ENCODE measurements around the gene FGGY.
"Not testable (repeated sequence)": the region's sequence is repeated elsewhere in the genome, so short reads cannot be mapped to it uniquely, and the experiment has no call there.

Gene FGGY

GRCh38 chr1:59477286-59477685 lies 180.4 kb downstream of the FGGY start:
- in situ Hi-C loops (cut with MboI; ENCODE audit: low sequenced_read_pairs) = no loop called here

- in situ Hi-C loops (cut with MboI; ENCODE audit: low sequenced_read_pairs) = no loop called here
These were observed 181.0 kb downstream of the FGGY start for GRCh38 chr1:59477867-59478266.

GRCh38 chr1:59478822-59479221 lies 181.9 kb downstream of the FGGY start:
- in situ Hi-C loops (cut with MboI; ENCODE audit: low sequenced_read_pairs) = no loop called here

- in situ Hi-C loops (cut with MboI; ENCODE audit: low sequenced_read_pairs) = no loop called here
These were observed 183.4 kb downstream of the FGGY start for GRCh38 chr1:59480188-59480888.

- in situ Hi-C loops (cut with MboI; ENCODE audit: low sequenced_read_pairs) = no loop called here
These were observed 185.1 kb downstream of the FGGY start for GRCh38 chr1:59481881-59482505.

- in situ Hi-C loops (cut with MboI; ENCODE audit: low sequenced_read_pairs) = no loop called here
These were observed 186.1 kb downstream of the FGGY start for GRCh38 chr1:59482986-59483385.

- in situ Hi-C loops (cut with MboI; ENCODE audit: low sequenced_read_pairs) = no loop called here
These were observed 187.2 kb downstream of the FGGY start for GRCh38 chr1:59484096-59484495.

- in situ Hi-C loops (cut with MboI; ENCODE audit: low sequenced_read_pairs) = no loop called here
These were observed 188.3 kb downstream of the FGGY start for GRCh38 chr1:59485171-59485570.

GRCh38 chr1:59485949-59486348 lies 189.1 kb downstream of the FGGY start:
- in situ Hi-C loops (cut with MboI; ENCODE audit: low sequenced_read_pairs) = no loop called here

GRCh38 chr1:59486615-59487014 lies 189.7 kb downstream of the FGGY start:
- in situ Hi-C loops (cut with MboI; ENCODE audit: low sequenced_read_pairs) = no loop called here

GRCh38 chr1:59487335-59488031 lies 190.6 kb downstream of the FGGY start:
- in situ Hi-C loops (cut with MboI; ENCODE audit: low sequenced_read_pairs) = no loop called here

- in situ Hi-C loops (cut with MboI; ENCODE audit: low sequenced_read_pairs) = no loop called here
These were observed 195.6 kb downstream of the FGGY start for GRCh38 chr1:59492500-59492899.

GRCh38 chr1:59494145-59494833 lies 197.4 kb downstream of the FGGY start:
- in situ Hi-C loops (cut with MboI; ENCODE audit: low sequenced_read_pairs) = no loop called here

GRCh38 chr1:59496156-59496555 lies 199.3 kb downstream of the FGGY start:
- in situ Hi-C loops (cut with MboI; ENCODE audit: low sequenced_read_pairs) = not testable (repeated sequence)

GRCh38 chr1:59497616-59498015 lies 200.7 kb downstream of the FGGY start:
- in situ Hi-C loops (cut with MboI; ENCODE audit: low sequenced_read_pairs) = no loop called here

GRCh38 chr1:59498640-59499039 lies 201.7 kb downstream of the FGGY start:
- in situ Hi-C loops (cut with MboI; ENCODE audit: low sequenced_read_pairs) = no loop called here

GRCh38 chr1:59499273-59499942 lies 202.5 kb downstream of the FGGY start:
- in situ Hi-C loops (cut with MboI; ENCODE audit: low sequenced_read_pairs) = no loop called here

GRCh38 chr1:59499943-59500569 lies 203.2 kb downstream of the FGGY start:
- in situ Hi-C loops (cut with MboI; ENCODE audit: low sequenced_read_pairs) = no loop called here

GRCh38 chr1:59500950-59501742 lies 204.3 kb downstream of the FGGY start:
- in situ Hi-C loops (cut with MboI; ENCODE audit: low sequenced_read_pairs) = no loop called here
